Stimulated activated naive CD8-positive, alpha-beta T cell treated with anti-CD3 and anti-CD28 coated beads, Interleukin-15, amount 100 ng/mL, for 72 hours (primary cell): Measurements from ENCODE around the gene FOSB.

Experiments used
- ATAC-seq: fragments of 150-1000 bp; cut with Tn5 transposase; 2 replicates; pipeline ENCODE4 v1.10.0; 2021; ENCODE audit warnings: mild to moderate bottlenecking, moderate library complexity
- DNase-seq, 2 donors: peaks; one replicate each; pipeline ENCODE4 v3.0.0; 2021 to 2022
- H3K27ac Mint-ChIP-seq, 2 donors: one replicate each; pipeline ENCODE4 v1.8.0; 2022; ENCODE audit warnings: mild to moderate bottlenecking in 2 of 2, mixed read lengths in 2 of 2, moderate library complexity in 2 of 2
- H3K27me3 Mint-ChIP-seq: one replicate; pipeline ENCODE4 v1.8.0; 2022; ENCODE audit warnings: mixed read lengths
- H3K4me1 Mint-ChIP-seq: one replicate; pipeline ENCODE4 v1.8.0; 2022; ENCODE audit warnings: mild to moderate bottlenecking, mixed read lengths
- H3K4me3 Mint-ChIP-seq, 2 donors: one replicate each; pipeline ENCODE4 v1.8.0; 2022; ENCODE audit warnings: mild to moderate bottlenecking in 2 of 2, mixed read lengths in 2 of 2, moderate library complexity in 1 of 2
- H3K9me3 Mint-ChIP-seq, 2 donors: one replicate each; pipeline ENCODE4 v1.8.0; 2022; ENCODE audit warnings: mixed read lengths in 2 of 2

FOSB gene

GRCh38 chr19:45469945-45470761, 2.4 kb downstream of the FOSB start:
- no peak for ATAC-seq
- no peak for DNase-seq
- Mint-ChIP-seq H3K27me3 (peaks cover 56% of the 10 kb centered on the region), H3K27ac (peak overlapping the region; percentile 99 to 100), H3K9me3 (no peaks in the 10 kb centered on the region), H3K4me3 (peak overlapping the region; percentile 92 to 98), H3K4me1 (peaks cover 52% of the 10 kb centered on the region)

- no peaks in the 10 kb centered on the region for H3K9me3 Mint-ChIP-seq
- H3K27ac Mint-ChIP-seq, result no peak overlapping the region
- H3K27me3 Mint-ChIP-seq, result peaks cover 54% of the 10 kb centered on the region
- no peak for ATAC-seq
- H3K4me3 Mint-ChIP-seq, result peak overlapping the region in 1 of 2 donors; percentile 98
- peaks cover 54% of the 10 kb centered on the region for H3K4me1 Mint-ChIP-seq
- DNase-seq, result no peak
Measured at GRCh38 chr19:45470762-45471081, 2.9 kb downstream of the FOSB start.

GRCh38 chr19:45471111-45471930, 3.5 kb downstream of the FOSB start:
- peaks cover 57% of the 10 kb centered on the region for H3K4me1 Mint-ChIP-seq
- no peak for DNase-seq

GRCh38 chr19:45471931-45472562, 4.3 kb downstream of the FOSB start:
- Mint-ChIP-seq H3K4me1 (peaks cover 61% of the 10 kb centered on the region), H3K27me3 (peaks cover 63% of the 10 kb centered on the region), H3K27ac (peak overlapping the region in 1 of 2 donors; percentile 43), H3K4me3 (peak overlapping the region in 1 of 2 donors; percentile 16), H3K9me3 (no peaks in the 10 kb centered on the region)
- no peak for DNase-seq
- ATAC-seq, result no peak

More at GRCh38 chr19:45471111-45471930, 3.5 kb downstream of the FOSB start:
- H3K27ac Mint-ChIP-seq, result peak overlapping the region in 1 of 2 donors; percentile 43
- H3K27me3 Mint-ChIP-seq, result peaks cover 56% of the 10 kb centered on the region
- H3K9me3 Mint-ChIP-seq, result no peaks in the 10 kb centered on the region
- no peak for ATAC-seq
- H3K4me3 Mint-ChIP-seq, result peak overlapping the region in 1 of 2 donors; percentile 16

- H3K4me1 Mint-ChIP-seq, result peaks cover 61% of the 10 kb centered on the region
- H3K4me3 Mint-ChIP-seq, result peak overlapping the region; percentile 7 to 33
- ATAC-seq, result no peak
- H3K9me3 Mint-ChIP-seq, result no peaks in the 10 kb centered on the region
- peak overlapping the region in 1 of 2 donors; percentile 28 for H3K27ac Mint-ChIP-seq
- no peak for DNase-seq
- H3K27me3 Mint-ChIP-seq, result peaks cover 67% of the 10 kb centered on the region
Measured at GRCh38 chr19:45472563-45473366, 5.0 kb downstream of the FOSB start.

- no peak for DNase-seq
- peaks cover 61% of the 10 kb centered on the region for H3K4me1 Mint-ChIP-seq
- no peak overlapping the region for H3K27ac Mint-ChIP-seq
Measured at GRCh38 chr19:45473367-45473681, 5.5 kb downstream of the FOSB start.

GRCh38 chr19:45473682-45474605, 6.1 kb downstream of the FOSB start:
- Mint-ChIP-seq H3K4me3 (no peak overlapping the region), H3K27me3 (peaks cover 67% of the 10 kb centered on the region)

More at GRCh38 chr19:45473367-45473681, 5.5 kb downstream of the FOSB start:
- no peak for ATAC-seq
- Mint-ChIP-seq H3K9me3 (no peaks in the 10 kb centered on the region), H3K27me3 (peaks cover 67% of the 10 kb centered on the region), H3K4me3 (no peak overlapping the region)

GRCh38 chr19:45474606-45475521, 7.1 kb downstream of the FOSB start:
- H3K27ac Mint-ChIP-seq, result no peak overlapping the region
- peaks cover 67% of the 10 kb centered on the region for H3K27me3 Mint-ChIP-seq
- no peak overlapping the region for H3K4me3 Mint-ChIP-seq
- no peak for DNase-seq
- no peak for ATAC-seq
- peaks cover 66% of the 10 kb centered on the region for H3K4me1 Mint-ChIP-seq
- no peaks in the 10 kb centered on the region for H3K9me3 Mint-ChIP-seq

More at GRCh38 chr19:45473682-45474605, 6.1 kb downstream of the FOSB start:
- no peak for ATAC-seq
- H3K27ac Mint-ChIP-seq, result no peak overlapping the region
- DNase-seq, result no peak
- H3K9me3 Mint-ChIP-seq, result no peaks in the 10 kb centered on the region
- H3K4me1 Mint-ChIP-seq, result peaks cover 62% of the 10 kb centered on the region

GRCh38 chr19:45475537-45476291, 7.9 kb downstream of the FOSB start:
- ATAC-seq, result no peak
- DNase-seq, result no peak
- Mint-ChIP-seq H3K4me3 (no peak overlapping the region), H3K4me1 (peaks cover 58% of the 10 kb centered on the region), H3K27me3 (peaks cover 63% of the 10 kb centered on the region), H3K27ac (no peak overlapping the region), H3K9me3 (no peaks in the 10 kb centered on the region)

- DNase-seq (no peak), ATAC-seq (no peak)
- H3K27me3 Mint-ChIP-seq, result peaks cover 57% of the 10 kb centered on the region
- H3K4me1 Mint-ChIP-seq, result peaks cover 55% of the 10 kb centered on the region
- H3K9me3 Mint-ChIP-seq, result no peaks in the 10 kb centered on the region
- H3K4me3 Mint-ChIP-seq, result peak overlapping the region in 1 of 2 donors; percentile 27
- H3K27ac Mint-ChIP-seq, result no peak overlapping the region
Measured at GRCh38 chr19:45476304-45476703, 8.5 kb downstream of the FOSB start.

- Mint-ChIP-seq H3K9me3 (no peaks in the 10 kb centered on the region), H3K27ac (peak overlapping the region in 1 of 2 donors; percentile 61), H3K4me3 (peak overlapping the region in 1 of 2 donors; percentile 62), H3K27me3 (peaks cover 48% of the 10 kb centered on the region), H3K4me1 (peaks cover 49% of the 10 kb centered on the region)
- ATAC-seq, result no peak
- DNase-seq, result no peak
Measured at GRCh38 chr19:45477186-45477585, 9.4 kb downstream of the FOSB start.

GRCh38 chr19:45477713-45478453, 10.1 kb downstream of the FOSB start:
- H3K27ac Mint-ChIP-seq, result peak overlapping the region; percentile 99
- peak; percentile 32 for ATAC-seq
- peak overlapping the region; percentile 53 to 80 for H3K4me3 Mint-ChIP-seq
- peaks cover 41% of the 10 kb centered on the region for H3K27me3 Mint-ChIP-seq
- peaks cover 45% of the 10 kb centered on the region for H3K4me1 Mint-ChIP-seq
- DNase-seq, result peak in 1 of 2 donors; percentile 49
- no peaks in the 10 kb centered on the region for H3K9me3 Mint-ChIP-seq
